ENCODE data around the gene CCNE1. TPM values are rescaled to one million over a fixed set of nuclear protein-coding genes. Genes with fewer than 3 reads are reported as not detected.

The CCNE1 gene
- total RNA-seq, 1 experiment from 2014 or later: 36.0 TPM

- Mint-ChIP-seq H3K4me1 (peaks cover 11% of the 10 kb centered on the region), H3K27ac (no peak overlapping the region), H3K27me3 (ENCODE audit: low read depth) (no peaks in the 10 kb centered on the region; the same call in 1 of the 2 replicates), H3K36me3 (no peaks in the 10 kb centered on the region), H3K4me3 (no peak overlapping the region), H3K9me3 (no peaks in the 10 kb centered on the region)
- ChIA-PET CTCF (interaction anchor here (5.7 to 6.2 kb wide), 2 partner anchors 12 to 16 kb away, joined by 76 to 141 read pairs; no protein-coding TSS in a partner anchor), POLR2A (no interaction called here)
- TF ChIP-seq ARID4B (CRISPR knock-in tag; IDR thresholded peaks at IDR 0.05; ENCODE audit: borderline replicate concordance): no peak
- peak; percentile 48 for TF ChIP-seq NFYB (CRISPR knock-in tag; conservative IDR thresholded peaks at IDR 0.05; ENCODE audit: low read depth)
- no peak for TF ChIP-seq ERG (CRISPR knock-in tag; IDR thresholded peaks at IDR 0.05)
- TF ChIP-seq USF2 (CRISPR knock-in tag; IDR thresholded peaks at IDR 0.05): peak; percentile 82
- peak; percentile 41; the same call in 1 of the 2 replicates for TF ChIP-seq USF1 (CRISPR knock-in tag; IDR thresholded peaks at IDR 0.05)
- no peak for DNase-seq (ENCODE audit: low spot score)
- peak; percentile 74 for ATAC-seq
These were observed 43.3 kb downstream of the CCNE1 start for GRCh38 chr19:29855087-29855486.

- H3K27ac Mint-ChIP-seq: no peak overlapping the region
- ChIA-PET POLR2A (interaction anchor here (0.6 kb wide), 1 partner anchor 45 kb away, joined by 3 read pairs; no protein-coding TSS in a partner anchor), CTCF (interaction anchor here (0.6 to 6.2 kb wide), 4 partner anchors 13 to 126 kb away, joined by 3 to 141 read pairs (median 40); no protein-coding TSS in a partner anchor)
- TF ChIP-seq NFYB (CRISPR knock-in tag; conservative IDR thresholded peaks at IDR 0.05; ENCODE audit: low read depth): no peak
- no peak for TF ChIP-seq SMAD4 (CRISPR knock-in tag; IDR thresholded peaks at IDR 0.05)
- TF ChIP-seq TCF7 (CRISPR knock-in tag; IDR thresholded peaks at IDR 0.05; ENCODE audit: low read depth): no peak
- TF ChIP-seq JAZF1 (CRISPR knock-in tag; IDR thresholded peaks at IDR 0.05): no peak
- no peak for TF ChIP-seq CDX4 (CRISPR knock-in tag; IDR thresholded peaks at IDR 0.05; ENCODE audit: borderline replicate concordance)
- no peak for TF ChIP-seq E2F4 (CRISPR knock-in tag; IDR thresholded peaks at IDR 0.05; ENCODE audit: borderline replicate concordance, low read depth)
- DNase-seq (ENCODE audit: low spot score): no peak
- H3K4me3 Mint-ChIP-seq: no peak overlapping the region
- no peak for ATAC-seq
- no peaks in the 10 kb centered on the region for H3K9me3 Mint-ChIP-seq
- H3K36me3 Mint-ChIP-seq: no peaks in the 10 kb centered on the region
- H3K4me1 Mint-ChIP-seq: peaks cover 13% of the 10 kb centered on the region
- H3K27me3 Mint-ChIP-seq (ENCODE audit: low read depth): no peaks in the 10 kb centered on the region
These were observed 44.1 kb downstream of the CCNE1 start for GRCh38 chr19:29855741-29856500.
